B cell (primary cell): ENCODE measurements around the gene CRAMP1. TPM values are rescaled to one million over a fixed set of nuclear protein-coding genes. Genes with fewer than 3 reads are reported as not detected.
A peak's percentile ranks its signal among the peaks of the same experiment; 100 is the strongest.

ENCODE experiments used
- ATAC-seq: fragments of 200-7000 bp; cut with Tn5 transposase; one replicate; pipeline ENCODE4 v1.10.0; 2021; ENCODE audit warnings: low read depth, mild to moderate bottlenecking, moderate number of reproducible peaks, moderate library complexity
- CTCF ChIA-PET: fragments of 350-600 bp; sonication (Branson Sonifier 250); formaldehyde crosslinking; loops from one replicate; lab custom pipeline; 2021; ENCODE audit warnings: antibody characterized with exemption, inconsistent platforms; lab: Charles Lee
- POLR2A ChIA-PET: fragments of 350-600 bp; sonication (Branson Sonifier 250); formaldehyde crosslinking; loops from one replicate; lab custom pipeline; 2021; ENCODE audit warnings: antibody characterized with exemption; lab: Charles Lee
- DNase-seq: peaks from one replicate; pipeline ENCODE4 v3.0.0; 2013
- H2AFZ ChIP-seq: 2 replicates; pipeline ENCODE4 v1.6.1; 2012; ENCODE audit warnings: mild to moderate bottlenecking, low read depth, low read length; ENCODE audit not compliant: insufficient read depth, poor library complexity, severe bottlenecking
- H3K27ac ChIP-seq, 2 donors: 1 replicate in 1 of 2; 2 replicates in 1 of 2; pipeline ENCODE4 v1.5.1; 2012 to 2013; ENCODE audit warnings: low read length in 2 of 2, mild to moderate bottlenecking in 2 of 2, moderate library complexity in 1 of 2
- H3K27me3 ChIP-seq, 4 experiments: fragments of 200-600 bp in 1 of 4; sonication (generic) in 1 of 4; replicated peaks in 1 of 4; 1 replicate in 2 of 4; 2 replicates in 2 of 4; pipeline versions ENCODE4 v1.6.1 to v1.7.0; 2013 to 2016; ENCODE audit warnings: low read length in 3 of 4, mild to moderate bottlenecking in 2 of 4, mixed read lengths in 1 of 4, moderate library complexity in 1 of 4; ENCODE audit not compliant: insufficient read depth in 4 of 4, control insufficient read depth in 3 of 4; ENCODE audit errors: control extremely low read depth in 1 of 4
- H3K36me3 ChIP-seq, 2 experiments: replicated peaks in 1 of 2; 1 replicate in 1 of 2; 2 replicates in 1 of 2; pipeline versions ENCODE4 v1.6.1 to v1.7.1; 2013; ENCODE audit warnings: low read length in 1 of 2; ENCODE audit not compliant: insufficient read depth in 2 of 2, control insufficient read depth in 1 of 2; ENCODE audit errors: control extremely low read depth in 1 of 2, extremely low read depth in 1 of 2
- H3K4me1 ChIP-seq, 2 donors: fragments of 200-600 bp in 1 of 2; sonication (generic) in 1 of 2; 1 replicate in 1 of 2; 2 replicates in 1 of 2; pipeline versions ENCODE4 v1.5.1 to v1.6.1; 2013 to 2017; ENCODE audit warnings: low read length in 2 of 2; ENCODE audit not compliant: control insufficient read depth in 2 of 2, insufficient read depth in 2 of 2
- H3K4me2 ChIP-seq: replicated peaks from 2 replicates; pipeline ENCODE3; 2012; ENCODE audit warnings: mild to moderate bottlenecking, low read depth, low read length; ENCODE audit not compliant: poor library complexity, severe bottlenecking
- H3K4me3 ChIP-seq, 5 experiments: fragments of 200-600 bp in 1 of 5; sonication (generic) in 1 of 5; 1 replicate in 3 of 5; 2 replicates in 2 of 5; pipeline versions ENCODE4 v1.5.1 to v1.7.0; 2011 to 2016; ENCODE audit warnings: low read length in 4 of 5, mild to moderate bottlenecking in 4 of 5, low read depth in 2 of 5, control low read depth in 1 of 5, moderate library complexity in 1 of 5; ENCODE audit not compliant: insufficient read depth in 1 of 5; ENCODE audit errors: control extremely low read depth in 1 of 5, extremely low read depth in 1 of 5
- H3K79me2 ChIP-seq: fragments of 200-600 bp; sonication (generic); one replicate; pipeline ENCODE4 v1.6.0; 2016; ENCODE audit warnings: low read length; ENCODE audit not compliant: control insufficient read depth, insufficient read depth
- H3K9ac ChIP-seq: fragments of 200-600 bp; sonication (generic); 2 replicates; pipeline ENCODE4 v1.6.1; 2017; ENCODE audit warnings: mild to moderate bottlenecking, low read length, moderate library complexity
- H3K9me3 ChIP-seq, 3 donors: one replicate each; pipeline versions ENCODE4 v1.6.1 to v1.7.1; 2013; ENCODE audit warnings: low read length in 2 of 3; ENCODE audit not compliant: control insufficient read depth in 2 of 3, insufficient read depth in 1 of 3; ENCODE audit errors: control extremely low read depth in 1 of 3
- H4K20me1 ChIP-seq: 2 replicates; pipeline ENCODE4 v1.6.0; 2012; ENCODE audit warnings: mild to moderate bottlenecking, low read length; ENCODE audit not compliant: insufficient read depth, control insufficient read depth, poor library complexity, severe bottlenecking
- H3K27ac Mint-ChIP-seq: one replicate; pipeline ENCODE4 v1.8.0; 2021; ENCODE audit warnings: mixed read lengths
- H3K27me3 Mint-ChIP-seq: one replicate; pipeline ENCODE4 v1.8.0; 2021; ENCODE audit warnings: mixed read lengths
- H3K4me1 Mint-ChIP-seq: one replicate; pipeline ENCODE4 v1.8.0; 2021; ENCODE audit warnings: mixed read lengths
- H3K4me3 Mint-ChIP-seq: one replicate; pipeline ENCODE4 v1.8.0; 2021; ENCODE audit warnings: mixed read lengths
- H3K9me3 Mint-ChIP-seq: one replicate; pipeline ENCODE4 v1.8.0; 2022; ENCODE audit warnings: mixed read lengths; ENCODE audit not compliant: insufficient read depth
- EZH2 ChIP-seq: IDR thresholded peaks from 2 replicates; pipeline ENCODE4 v1.6.1; 2012; ENCODE audit warnings: borderline replicate concordance, low read depth, mild to moderate bottlenecking, moderate library complexity, low read length; ENCODE audit not compliant: insufficient read depth, poor library complexity, severe bottlenecking
- WGBS: methylation state at CpG from one replicate; pipeline ENCODE4 v1.1.5; 2013; ENCODE audit warnings: missing lambda C conversion rate; ENCODE audit not compliant: insufficient coverage; 5-methylcytosine and 5-hydroxymethylcytosine counted together
- intact Hi-C: fragments of 100-400 bp; cut with micrococcal nuclease; formaldehyde crosslinking; loops from one replicate; pipeline ENCODE4 v1.10.0; 2022
- polyA plus RNA-seq: library from polyadenylated mRNA; depleted of rRNA; stranded (reverse); fragments of >200 nt; gene quantifications from 2 replicates; pipeline ENCODE4 v1.2.3, GENCODE V29; 2012
- total RNA-seq, 2 donors: library from RNA; stranded (reverse); fragments of 120-200 nt in 1 of 2; gene quantifications; 1 replicate in 1 of 2; 2 replicates in 1 of 2; pipeline versions ENCODE4 v1.2.3 to v1.2.4, GENCODE V29; 2013 to 2022
- TF ChIP-seq, protein P1 (sequence below): fragments of 200-600 bp; IDR thresholded peaks from one replicate; pipeline ENCODE4 v1.8.0; 2022; ENCODE audit warnings: antibody characterized with exemption, mild to moderate bottlenecking

The CRAMP1 gene
- total and polyA plus RNA-seq, 2 donors (not counting 1 experiment from before 2014, with no cell fraction given): 21.0 to 33.9 TPM

DNA sequence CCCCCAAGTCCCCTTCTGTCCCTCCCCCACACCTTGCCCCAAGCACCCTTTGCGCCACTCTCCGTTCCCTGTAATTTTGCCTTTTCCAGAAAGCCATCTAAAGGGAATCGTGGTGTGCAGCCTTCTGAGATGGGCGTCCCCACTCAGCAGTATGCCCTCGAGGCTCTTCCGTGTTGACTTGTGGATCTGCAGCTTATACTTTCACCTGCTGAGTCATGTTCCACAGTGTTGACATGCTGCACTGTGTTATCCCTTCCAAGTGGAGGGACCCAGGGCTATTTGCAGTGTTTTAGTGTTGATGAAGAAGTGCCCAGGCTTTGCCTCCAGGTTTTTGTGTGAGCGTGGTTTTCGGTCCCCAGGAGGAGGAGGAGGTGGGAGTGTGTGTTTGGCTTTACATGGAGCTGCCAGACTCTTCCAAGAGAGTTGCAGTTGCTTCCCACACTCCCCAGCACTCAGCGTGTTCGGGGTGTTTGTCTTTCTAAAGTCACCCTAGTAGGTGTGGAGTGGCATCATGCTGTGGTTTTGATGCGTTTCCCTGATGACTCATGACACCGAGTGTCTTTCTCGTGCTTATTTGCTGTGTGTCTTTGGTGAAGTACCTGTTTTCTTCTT is 33.9 kb downstream of the CRAMP1 start:
- DNase-seq (no peak), ATAC-seq (peak; percentile 31)
- peaks cover 19% of the 10 kb centered on the region for H3K79me2 ChIP-seq
- POLR2A ChIA-PET: interaction anchor here (0.6 kb wide), 1 partner anchor 8 kb away, joined by 5 read pairs; no protein-coding TSS in a partner anchor
- no peaks in the 10 kb centered on the region for H3K9me3 ChIP-seq
- 60% methylated on average over 10 of the region's 13 CpGs for WGBS
- H3K4me1 ChIP-seq: peaks cover 24 to 35% of the 10 kb centered on the region in 2 donors
- no peak overlapping the region for H3K4me3 ChIP-seq
- no peak overlapping the region for H2AFZ ChIP-seq
- peaks cover 35% of the 10 kb centered on the region for H3K4me1 Mint-ChIP-seq
- no peaks in the 10 kb centered on the region for H4K20me1 ChIP-seq
- H3K4me3 Mint-ChIP-seq: peak overlapping the region; percentile 11
- no peaks in the 10 kb centered on the region for H3K27me3 Mint-ChIP-seq
- H3K36me3 ChIP-seq: peaks cover 2 to 42% of the 10 kb centered on the region in 2 experiments
- no peaks in the 10 kb centered on the region for H3K9me3 Mint-ChIP-seq
- H3K27ac Mint-ChIP-seq: peak overlapping the region; percentile 64
- no peaks in the 10 kb centered on the region for H3K27me3 ChIP-seq
- peak overlapping the region in 1 of 2 donors; percentile 33 for H3K27ac ChIP-seq
- TF ChIP-seq, protein P1, sequence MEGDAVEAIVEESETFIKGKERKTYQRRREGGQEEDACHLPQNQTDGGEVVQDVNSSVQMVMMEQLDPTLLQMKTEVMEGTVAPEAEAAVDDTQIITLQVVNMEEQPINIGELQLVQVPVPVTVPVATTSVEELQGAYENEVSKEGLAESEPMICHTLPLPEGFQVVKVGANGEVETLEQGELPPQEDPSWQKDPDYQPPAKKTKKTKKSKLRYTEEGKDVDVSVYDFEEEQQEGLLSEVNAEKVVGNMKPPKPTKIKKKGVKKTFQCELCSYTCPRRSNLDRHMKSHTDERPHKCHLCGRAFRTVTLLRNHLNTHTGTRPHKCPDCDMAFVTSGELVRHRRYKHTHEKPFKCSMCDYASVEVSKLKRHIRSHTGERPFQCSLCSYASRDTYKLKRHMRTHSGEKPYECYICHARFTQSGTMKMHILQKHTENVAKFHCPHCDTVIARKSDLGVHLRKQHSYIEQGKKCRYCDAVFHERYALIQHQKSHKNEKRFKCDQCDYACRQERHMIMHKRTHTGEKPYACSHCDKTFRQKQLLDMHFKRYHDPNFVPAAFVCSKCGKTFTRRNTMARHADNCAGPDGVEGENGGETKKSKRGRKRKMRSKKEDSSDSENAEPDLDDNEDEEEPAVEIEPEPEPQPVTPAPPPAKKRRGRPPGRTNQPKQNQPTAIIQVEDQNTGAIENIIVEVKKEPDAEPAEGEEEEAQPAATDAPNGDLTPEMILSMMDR: no peak
- TF ChIP-seq EZH2: no peak
- no peak overlapping the region for H3K9ac ChIP-seq
- CTCF ChIA-PET: interaction anchor here (0.6 kb wide), 1 partner anchor 60 kb away, joined by 3 read pairs; the partner anchor contains the start of gene MAPK8IP3
- H3K4me2 ChIP-seq: no peak overlapping the region
- intact Hi-C loops: no loop called here

DNA sequence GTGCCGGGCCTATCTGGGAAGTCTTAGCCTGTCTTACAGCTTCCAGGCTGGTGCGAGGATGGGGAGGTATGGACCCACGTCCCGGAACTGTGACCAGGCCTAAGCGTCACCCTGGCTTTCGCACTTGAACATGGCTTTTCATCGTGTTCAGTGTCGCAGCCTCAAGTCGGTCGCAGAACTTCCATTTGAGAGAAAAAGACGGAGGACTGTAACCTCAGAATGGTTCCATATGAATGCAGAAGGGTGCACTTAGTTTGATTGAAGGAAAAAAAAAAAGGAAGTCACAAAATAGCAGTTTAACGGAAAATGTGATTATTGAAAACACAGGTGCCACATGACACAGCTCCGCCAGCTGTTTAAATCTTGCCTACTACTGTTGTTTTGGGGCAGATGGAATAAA is 35.7 kb downstream of the CRAMP1 start:
- Histone ChIP-seq H4K20me1 (peaks cover 6% of the 10 kb centered on the region), H3K4me2 (peak overlapping the region; percentile 65), H3K79me2 (peaks cover 18% of the 10 kb centered on the region), H2AFZ (peak overlapping the region; percentile 57), H3K4me1 (peaks cover 24 to 35% of the 10 kb centered on the region in 2 donors), H3K27ac (peak overlapping the region; percentile 51 to 71), H3K9ac (peak overlapping the region; percentile 29), H3K9me3 (no peaks in the 10 kb centered on the region), H3K4me3 (peak overlapping the region in 1 of 5 experiments; percentile 6), H3K27me3 (no peaks in the 10 kb centered on the region), H3K36me3 (peaks cover 2 to 39% of the 10 kb centered on the region in 2 experiments)
- CTCF ChIA-PET: interaction anchor here (1.1 kb wide), 1 partner anchor 219 kb away, joined by 5 read pairs; no protein-coding TSS in a partner anchor
- Mint-ChIP-seq H3K27ac (peak overlapping the region; percentile 85), H3K4me3 (peak overlapping the region; percentile 72), H3K4me1 (peaks cover 35% of the 10 kb centered on the region), H3K27me3 (no peaks in the 10 kb centered on the region), H3K9me3 (no peaks in the 10 kb centered on the region)
- intact Hi-C loops: no loop called here
- WGBS: 10% methylated on average over 13 of the region's 13 CpGs
- DNase-seq (peak; percentile 52), ATAC-seq (peak; percentile 59)
- TF ChIP-seq, protein P1: no peak
- POLR2A ChIA-PET: interaction anchor here (0.6 kb wide), 2 partner anchors 39 to 239 kb away, joined by 3 read pairs; no protein-coding TSS in a partner anchor
